GM19438 (cell line): Measurements from ENCODE around the gene GATA6.

Experiments used
- ATAC-seq: cut with Tn5 transposase; IDR thresholded peaks from one replicate; pipeline ENCODE4 v1.9.1; 2021; ENCODE audit warnings: low read depth; ENCODE audit not compliant: unreplicated experiment

The GATA6 gene

DNA sequence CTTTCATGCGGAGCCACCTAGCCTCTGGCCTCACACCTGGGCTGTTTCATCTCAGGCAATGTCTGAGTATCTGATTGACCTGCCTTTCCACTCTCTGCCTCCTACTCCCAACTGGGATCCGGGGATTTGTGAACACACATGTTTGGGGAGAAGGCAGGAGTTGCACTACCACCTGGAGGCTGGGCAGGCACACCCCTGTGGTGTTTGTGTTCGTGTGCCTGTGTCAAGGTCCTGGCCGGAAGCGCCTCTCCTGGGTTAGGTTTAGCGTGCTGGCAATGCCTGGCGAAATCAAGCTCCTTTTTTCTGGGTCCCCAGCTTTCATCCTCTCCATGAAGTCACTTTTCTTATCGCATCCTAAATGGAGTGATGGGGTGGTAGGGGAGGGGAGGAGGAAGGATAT is 63.9 kb downstream of the GATA6 start:
- ATAC-seq, result no peak

DNA sequence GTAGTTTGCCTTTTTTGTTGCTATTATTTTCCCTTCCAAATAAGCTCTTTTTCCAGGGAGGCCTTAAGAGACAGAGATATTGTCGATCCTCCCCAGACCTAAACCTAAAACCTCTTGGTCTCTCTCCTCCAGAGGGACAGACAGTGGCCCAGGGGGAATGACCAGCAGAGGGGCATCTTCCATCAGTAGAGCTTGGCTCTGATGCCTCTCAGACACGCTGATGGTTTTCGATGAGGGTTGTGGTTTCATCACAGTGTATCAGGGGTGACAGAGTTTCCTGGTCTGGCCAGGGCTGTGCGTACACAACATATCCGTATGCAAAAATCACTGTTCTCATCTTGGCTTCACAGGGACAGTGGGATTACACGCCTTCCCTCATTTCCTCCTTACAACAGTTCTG is 68.6 kb downstream of the GATA6 start:
- ATAC-seq, result no peak

DNA sequence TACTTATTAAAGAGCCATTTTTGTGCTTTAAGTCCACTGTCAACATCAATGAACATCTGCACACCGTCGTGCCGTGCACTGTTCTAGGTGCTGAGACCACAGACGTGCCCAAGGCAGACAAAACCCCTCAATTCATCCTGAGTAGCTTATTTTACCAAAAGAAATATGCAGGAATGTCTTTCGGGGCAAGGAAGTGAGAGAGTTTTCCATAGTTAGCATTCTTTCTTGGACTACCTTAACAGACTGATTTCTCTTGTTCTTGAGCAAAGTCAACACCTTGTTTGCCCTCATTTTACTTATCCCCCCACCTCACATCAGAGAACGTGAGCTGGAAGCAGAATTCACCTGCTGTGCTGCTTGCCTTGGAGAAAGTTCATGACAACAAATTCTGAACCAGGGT is 69.3 kb downstream of the GATA6 start:
- no peak for ATAC-seq

DNA sequence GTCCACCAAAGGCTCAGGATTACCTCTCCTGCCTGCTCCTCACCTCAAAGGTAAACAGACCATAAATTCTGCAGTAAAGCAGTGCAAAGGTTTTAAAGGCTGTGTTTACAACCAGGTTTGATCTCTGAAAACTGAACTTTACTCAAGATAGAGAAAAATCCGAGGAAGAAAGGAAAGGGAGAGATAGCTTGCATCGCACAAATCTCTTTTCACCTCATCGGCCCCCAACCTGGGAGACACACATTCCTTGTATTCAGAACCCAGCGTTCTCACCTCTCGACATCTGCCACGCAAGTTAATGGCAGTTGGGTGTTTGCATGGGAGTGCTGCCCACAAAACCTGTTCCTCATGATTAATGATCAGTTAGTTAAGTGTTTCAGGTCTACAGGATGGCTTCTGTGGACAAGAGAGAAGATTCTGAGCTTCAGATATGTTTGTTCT is 72.6 kb downstream of the GATA6 start:
- ATAC-seq, result no peak

DNA sequence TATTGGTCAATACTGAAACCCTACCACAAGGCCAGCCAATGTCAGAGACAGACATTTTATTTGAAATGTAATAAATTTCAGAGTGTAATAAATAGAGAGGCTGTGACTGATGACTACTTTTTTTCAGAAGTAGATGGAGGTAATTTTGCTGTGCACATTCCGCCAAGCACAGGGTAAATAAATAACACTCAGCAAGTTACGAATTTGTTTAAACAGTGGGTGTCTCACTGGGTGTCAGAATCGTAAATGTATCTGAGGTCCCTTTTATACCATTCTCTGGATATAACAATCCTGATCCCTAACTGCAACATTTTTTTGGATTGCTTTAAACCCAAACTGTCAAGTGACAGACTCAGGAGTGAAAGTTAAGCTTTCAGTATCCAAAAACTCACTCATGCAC is 74.1 kb downstream of the GATA6 start:
- no peak for ATAC-seq

DNA sequence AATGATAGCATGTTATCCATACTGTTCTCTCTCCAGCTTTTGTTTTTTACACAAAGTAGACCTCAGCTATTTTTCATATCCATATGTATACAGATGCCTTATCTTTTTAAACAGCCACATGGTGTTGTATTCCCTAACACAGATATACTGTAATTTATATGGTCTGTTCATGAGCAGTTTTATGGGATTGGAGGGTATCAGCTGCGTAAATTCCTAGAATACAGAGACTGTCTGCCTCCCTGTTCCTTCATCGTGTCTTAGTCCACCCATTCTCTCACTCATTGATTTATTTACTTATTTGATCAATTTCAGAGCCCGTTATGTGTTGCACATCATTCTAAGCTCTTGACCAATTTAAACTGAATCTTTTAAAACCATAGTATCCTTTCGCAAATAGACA is 80.6 kb downstream of the GATA6 start:
- ATAC-seq, result no peak

DNA sequence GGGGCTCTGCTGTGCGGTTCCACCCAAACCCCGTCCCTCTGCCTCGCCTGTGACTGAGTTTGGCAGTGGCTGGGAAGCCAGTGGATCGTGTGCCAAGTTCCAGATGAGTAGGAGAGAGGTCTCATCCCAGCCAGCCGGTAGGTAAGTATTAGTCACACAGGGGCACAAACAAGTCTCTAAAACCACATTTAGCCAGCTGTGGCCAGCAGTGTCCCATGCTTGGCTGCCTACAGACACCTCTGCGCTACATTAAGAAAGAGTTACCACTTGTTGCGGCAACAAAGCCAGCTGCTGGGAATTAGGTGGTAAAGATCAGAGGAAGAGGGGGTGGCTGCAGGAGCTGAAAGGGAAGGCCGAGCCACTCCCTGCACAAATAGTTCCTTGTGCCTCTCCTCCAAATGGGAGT is 81.2 kb downstream of the GATA6 start:
- ATAC-seq, result no peak
